PC-9 (cell line): ENCODE measurements around the gene IL5. TPM values are rescaled to one million over a fixed set of nuclear protein-coding genes. Genes with fewer than 3 reads are reported as not detected.

ENCODE experiments used
- BruUV-seq: library from RNA; stranded (reverse); fragments of 400-500 nt; replicated peaks from 2 replicates; lab custom pipeline; 2021; lab: Mats Ljungman, UMichigan
- CTCF ChIA-PET: fragments of 300-600 bp; sonication (Branson Sonifier 250); formaldehyde crosslinking; loops from one replicate; lab custom pipeline; 2022; ENCODE audit warnings: antibody characterized with exemption; lab: Charles Lee
- POLR2A ChIA-PET: fragments of 300-600 bp; sonication (Branson Sonifier 250); formaldehyde crosslinking; loops from one replicate; lab custom pipeline; 2022; ENCODE audit warnings: antibody characterized with exemption; ENCODE audit not compliant: unreplicated experiment; lab: Charles Lee
- DNase-seq, 2 experiments: peaks; one replicate each; pipeline versions ENCODE4 v3.0.0 to v3.0.0-alpha.2; 2015 to 2022; ENCODE audit warnings: mixed read lengths in 1 of 2
- H2AFZ ChIP-seq: fragments of 200-600 bp; sonication (generic); 2 replicates; pipeline ENCODE4 v1.8.1; 2017; ENCODE audit warnings: antibody characterized with exemption
- H3F3A ChIP-seq: fragments of 200-600 bp; sonication (generic); 2 replicates; pipeline ENCODE4 v1.8.1; 2017; ENCODE audit warnings: antibody characterized with exemption, mild to moderate bottlenecking, low read depth; ENCODE audit not compliant: insufficient read depth
- H3K27ac ChIP-seq: fragments of 200-600 bp; sonication (generic); 2 replicates; pipeline ENCODE4 v1.6.1; 2016; ENCODE audit warnings: mixed run types
- H3K27me3 ChIP-seq: fragments of 200-600 bp; sonication (generic); 2 replicates; pipeline ENCODE4 v1.6.1; 2016; ENCODE audit warnings: low read depth, mixed run types; ENCODE audit not compliant: insufficient read depth
- H3K36me3 ChIP-seq: fragments of 200-600 bp; sonication (generic); 2 replicates; pipeline ENCODE4 v1.6.1; 2016; ENCODE audit warnings: low read depth, mixed run types
- H3K4me1 ChIP-seq: fragments of 200-600 bp; sonication (generic); replicated peaks from 2 replicates; pipeline ENCODE4 v1.6.1; 2016; ENCODE audit warnings: mixed run types; ENCODE audit not compliant: insufficient read depth
- H3K4me2 ChIP-seq: fragments of 200-600 bp; sonication (generic); 2 replicates; pipeline ENCODE4 v1.6.1; 2017; ENCODE audit warnings: mixed run types
- H3K4me3 ChIP-seq: fragments of 200-600 bp; sonication (generic); 2 replicates; pipeline ENCODE4 v1.6.1; 2016; ENCODE audit warnings: mixed run types
- H3K79me2 ChIP-seq: fragments of 200-600 bp; sonication (generic); 2 replicates; pipeline ENCODE4 v1.6.1; 2017; ENCODE audit warnings: low read depth, mixed run types
- H3K9me2 ChIP-seq: fragments of 200-600 bp; sonication (generic); 2 replicates; pipeline ENCODE4 v1.8.1; 2017; ENCODE audit warnings: mild to moderate bottlenecking; ENCODE audit not compliant: insufficient read depth
- H3K9me3 ChIP-seq: fragments of 200-600 bp; sonication (generic); 2 replicates; pipeline ENCODE4 v1.8.1; 2016; ENCODE audit warnings: low read depth; ENCODE audit not compliant: insufficient read depth
- H4K20me1 ChIP-seq: fragments of 200-600 bp; sonication (generic); 2 replicates; pipeline ENCODE4 v1.8.1; 2017; ENCODE audit not compliant: insufficient read depth
- EZH2 ChIP-seq: fragments of 200-600 bp; sonication (generic); IDR thresholded peaks from 2 replicates; pipeline ENCODE4 v1.8.0; 2017; ENCODE audit warnings: antibody characterized with exemption, low read depth
- intact Hi-C: fragments of 100-400 bp; cut with micrococcal nuclease; formaldehyde crosslinking; loops from one replicate; pipeline ENCODE4 v1.10.0; 2022; ENCODE audit not compliant: unreplicated experiment
- total RNA-seq: library from RNA; stranded (reverse); gene quantifications from 2 replicates; pipeline ENCODE4 v1.2.3, GENCODE V29; 2021
- TF ChIP-seq, protein P1 (sequence below): fragments of 200-600 bp; sonication (generic); conservative IDR thresholded peaks from 2 replicates; pipeline ENCODE4 v1.6.1; 2017; ENCODE audit warnings: mixed run types, antibody characterized with exemption, mild to moderate bottlenecking, moderate library complexity

IL5 gene
- total RNA-seq, 1 experiment from 2014 or later: not detected

DNA sequence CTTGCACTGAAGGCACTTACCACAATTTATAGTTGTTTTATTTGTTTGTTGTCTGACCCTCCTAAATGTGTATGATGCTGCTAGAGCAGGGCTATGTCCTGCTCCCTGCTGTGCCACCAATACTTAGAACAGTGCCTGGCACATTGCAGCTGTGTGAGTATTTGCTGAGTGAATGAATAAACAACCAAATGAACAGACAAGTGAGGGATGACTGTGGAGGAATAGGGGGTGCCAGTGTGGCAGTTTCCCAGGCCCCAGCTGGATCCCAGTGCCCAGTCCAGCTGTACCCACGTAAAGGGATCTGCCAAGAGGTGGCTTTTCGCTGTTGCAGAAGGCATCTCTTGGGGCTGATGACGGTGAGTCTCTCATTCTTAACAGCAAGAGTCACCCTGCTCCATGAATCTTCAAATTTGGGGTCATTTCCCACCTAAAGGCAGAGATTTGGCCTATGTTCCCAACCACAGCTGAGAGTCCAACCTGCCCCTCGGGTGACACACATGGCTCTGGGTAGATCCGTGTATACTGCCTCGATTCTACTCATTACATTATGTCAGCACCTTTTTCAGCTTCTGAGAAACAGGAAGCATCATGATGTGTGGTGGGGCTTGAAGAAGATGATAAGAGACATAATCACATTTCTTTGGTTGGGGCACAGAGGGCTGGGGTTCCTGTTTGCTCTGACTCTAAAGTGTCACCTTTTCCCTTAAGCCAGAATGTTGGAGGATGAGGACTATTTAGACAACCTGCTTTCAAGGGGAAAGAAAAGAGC lies 14.3 kb downstream of the IL5 start:
- no peak overlapping the region for H3K4me3 ChIP-seq
- no peaks in the 10 kb centered on the region for H3K79me2 ChIP-seq
- TF ChIP-seq, protein P1, sequence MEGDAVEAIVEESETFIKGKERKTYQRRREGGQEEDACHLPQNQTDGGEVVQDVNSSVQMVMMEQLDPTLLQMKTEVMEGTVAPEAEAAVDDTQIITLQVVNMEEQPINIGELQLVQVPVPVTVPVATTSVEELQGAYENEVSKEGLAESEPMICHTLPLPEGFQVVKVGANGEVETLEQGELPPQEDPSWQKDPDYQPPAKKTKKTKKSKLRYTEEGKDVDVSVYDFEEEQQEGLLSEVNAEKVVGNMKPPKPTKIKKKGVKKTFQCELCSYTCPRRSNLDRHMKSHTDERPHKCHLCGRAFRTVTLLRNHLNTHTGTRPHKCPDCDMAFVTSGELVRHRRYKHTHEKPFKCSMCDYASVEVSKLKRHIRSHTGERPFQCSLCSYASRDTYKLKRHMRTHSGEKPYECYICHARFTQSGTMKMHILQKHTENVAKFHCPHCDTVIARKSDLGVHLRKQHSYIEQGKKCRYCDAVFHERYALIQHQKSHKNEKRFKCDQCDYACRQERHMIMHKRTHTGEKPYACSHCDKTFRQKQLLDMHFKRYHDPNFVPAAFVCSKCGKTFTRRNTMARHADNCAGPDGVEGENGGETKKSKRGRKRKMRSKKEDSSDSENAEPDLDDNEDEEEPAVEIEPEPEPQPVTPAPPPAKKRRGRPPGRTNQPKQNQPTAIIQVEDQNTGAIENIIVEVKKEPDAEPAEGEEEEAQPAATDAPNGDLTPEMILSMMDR: no peak
- no peak for TF ChIP-seq EZH2
- H3K9me2 ChIP-seq: no peaks in the 10 kb centered on the region
- H2AFZ ChIP-seq: no peak overlapping the region
- no peaks in the 10 kb centered on the region for H3K36me3 ChIP-seq
- no TSS peak for BruUV-seq
- ChIA-PET CTCF (no interaction called here), POLR2A (interaction anchor here (0.7 kb wide), 1 partner anchor 39 kb away, joined by 10 read pairs; the partner anchor contains the start of gene IRF1)
- no peak overlapping the region for H3K27ac ChIP-seq
- no peak overlapping the region for H3K4me2 ChIP-seq
- no peak for DNase-seq
- no peaks in the 10 kb centered on the region for H3F3A ChIP-seq
- H3K9me3 ChIP-seq: no peaks in the 10 kb centered on the region
- intact Hi-C loops: loop anchor here (10.0 kb wide), 2 partner anchors 176 to 464 kb away; partner anchors contain the start of gene IL3
- no peaks in the 10 kb centered on the region for H4K20me1 ChIP-seq
- no peaks in the 10 kb centered on the region for H3K4me1 ChIP-seq
- H3K27me3 ChIP-seq: no peaks in the 10 kb centered on the region

DNA sequence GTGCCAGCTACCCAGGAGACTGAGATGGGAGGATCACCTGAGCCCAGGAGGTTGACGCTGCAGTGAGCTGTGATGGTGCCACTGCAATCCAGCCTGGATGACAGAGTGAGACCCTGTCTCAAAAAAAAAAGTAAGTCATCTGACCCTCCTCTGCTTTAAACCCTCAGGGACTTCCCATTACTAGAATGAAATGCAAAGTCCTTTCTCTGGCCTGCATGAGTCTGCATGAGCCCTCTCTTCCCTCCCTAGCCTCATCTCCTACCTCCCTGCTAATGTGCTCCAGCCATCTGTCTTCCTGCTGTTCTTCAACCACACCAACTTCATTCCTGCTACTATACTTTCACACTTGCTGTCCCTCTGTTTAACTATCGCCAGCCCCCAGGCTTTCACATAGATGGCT lies 15.3 kb downstream of the IL5 start:
- no peaks in the 10 kb centered on the region for H3K9me3 ChIP-seq
- no peak for DNase-seq
- no peaks in the 10 kb centered on the region for H3K4me1 ChIP-seq
- H3K36me3 ChIP-seq: no peaks in the 10 kb centered on the region
- H3F3A ChIP-seq: no peaks in the 10 kb centered on the region
- no peaks in the 10 kb centered on the region for H3K79me2 ChIP-seq
- ChIA-PET CTCF (no interaction called here), POLR2A (interaction anchor here (0.6 to 0.7 kb wide), 2 partner anchors 37 to 118 kb away, joined by 3 to 4 read pairs; no protein-coding TSS in a partner anchor)
- TF ChIP-seq, protein P1: no peak
- no peak for TF ChIP-seq EZH2
- intact Hi-C loops: loop anchor here (10.0 kb wide), 2 partner anchors 177 to 463 kb away; partner anchors contain the start of gene IL3
- H3K4me2 ChIP-seq: no peak overlapping the region
- BruUV-seq: no TSS peak
- no peak overlapping the region for H3K27ac ChIP-seq
- no peaks in the 10 kb centered on the region; the same call in 1 of the 2 replicates for H3K9me2 ChIP-seq
- no peaks in the 10 kb centered on the region for H4K20me1 ChIP-seq
- no peak overlapping the region for H2AFZ ChIP-seq
- H3K4me3 ChIP-seq: no peak overlapping the region
- H3K27me3 ChIP-seq: no peaks in the 10 kb centered on the region

DNA sequence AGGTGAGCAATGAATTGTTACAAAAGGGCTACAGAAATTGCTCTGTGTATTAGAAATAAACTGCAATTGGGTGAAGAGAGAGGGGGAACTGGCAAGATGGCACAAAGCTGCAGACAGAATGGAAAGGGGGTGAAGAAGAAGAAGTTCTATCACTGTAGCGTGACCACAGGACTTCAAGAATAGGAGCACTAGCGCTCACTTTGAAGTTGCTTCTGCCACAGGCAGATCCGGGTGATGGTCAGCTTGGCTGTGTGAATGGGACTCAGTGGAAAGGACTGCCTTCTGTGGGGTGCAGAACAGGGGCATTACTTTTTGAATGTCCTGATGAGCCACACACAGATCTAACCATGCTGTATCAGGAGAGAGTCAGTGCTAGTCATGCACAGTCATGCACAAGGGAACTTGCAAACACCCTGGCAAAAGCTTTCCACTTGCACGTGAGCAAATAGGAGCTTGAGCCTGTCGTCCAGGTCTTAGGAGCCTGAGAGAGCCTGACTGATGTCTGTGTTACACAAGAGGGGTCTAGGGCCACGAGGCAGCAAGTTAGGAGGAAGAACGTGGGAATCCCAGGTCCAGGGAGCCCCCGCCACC lies 16.3 kb downstream of the IL5 start:
- H3K36me3 ChIP-seq: no peaks in the 10 kb centered on the region
- POLR2A ChIA-PET: interaction anchor here (0.6 to 0.7 kb wide), 3 partner anchors 36 to 1518 kb away, joined by 3 read pairs; no protein-coding TSS in a partner anchor
- intact Hi-C loops: loop anchor here (1.0 to 10.0 kb wide), 3 partner anchors 178 to 462 kb away; partner anchors contain the start of gene IL3
- no peak overlapping the region for H3K27ac ChIP-seq
- H3K9me3 ChIP-seq: no peaks in the 10 kb centered on the region
- no peak overlapping the region for H2AFZ ChIP-seq
- BruUV-seq: no TSS peak
- no peak overlapping the region for H3K4me3 ChIP-seq
- peak overlapping the region; percentile 71; the same call in 1 of the 2 replicates for H3K4me2 ChIP-seq
- CTCF ChIA-PET: interaction anchor here (0.5 to 1.1 kb wide), 5 partner anchors 9 to 293 kb away, joined by 3 to 6 read pairs (median 3); no protein-coding TSS in a partner anchor
- no peaks in the 10 kb centered on the region; the same call in 1 of the 2 replicates for H3K9me2 ChIP-seq
- TF ChIP-seq, protein P1: peak; percentile 53; the same call in 1 of the 2 replicates
- no peak for TF ChIP-seq EZH2
- no peaks in the 10 kb centered on the region for H3K79me2 ChIP-seq
- no peaks in the 10 kb centered on the region for H3K4me1 ChIP-seq
- H3K27me3 ChIP-seq: no peaks in the 10 kb centered on the region
- no peaks in the 10 kb centered on the region for H3F3A ChIP-seq
- no peaks in the 10 kb centered on the region for H4K20me1 ChIP-seq
- no peak for DNase-seq
